ENCODE data around the gene GPRC5B.

Gene GPRC5B

DNA sequence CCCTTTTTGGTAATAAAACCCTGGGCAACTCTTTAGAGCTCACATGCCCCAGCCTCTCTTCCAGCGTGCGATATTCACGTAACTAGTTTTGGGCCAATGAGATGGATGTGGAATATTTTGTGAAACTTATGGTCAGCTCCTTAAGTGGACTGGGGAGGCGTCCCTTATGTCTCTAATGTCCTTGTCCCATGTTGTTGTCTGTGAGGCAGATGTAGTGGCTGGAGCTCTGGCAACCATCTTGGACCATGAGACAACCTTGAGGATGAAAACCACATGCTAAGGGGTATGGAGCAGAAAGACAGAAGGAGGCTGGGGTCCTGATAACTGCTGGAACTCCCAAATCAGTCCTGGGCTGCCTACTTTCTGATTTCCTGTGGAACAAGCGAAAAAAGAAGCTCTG, 31.4 kb upstream of the GPRC5B start:
- TF ChIP-seq, protein P1, sequence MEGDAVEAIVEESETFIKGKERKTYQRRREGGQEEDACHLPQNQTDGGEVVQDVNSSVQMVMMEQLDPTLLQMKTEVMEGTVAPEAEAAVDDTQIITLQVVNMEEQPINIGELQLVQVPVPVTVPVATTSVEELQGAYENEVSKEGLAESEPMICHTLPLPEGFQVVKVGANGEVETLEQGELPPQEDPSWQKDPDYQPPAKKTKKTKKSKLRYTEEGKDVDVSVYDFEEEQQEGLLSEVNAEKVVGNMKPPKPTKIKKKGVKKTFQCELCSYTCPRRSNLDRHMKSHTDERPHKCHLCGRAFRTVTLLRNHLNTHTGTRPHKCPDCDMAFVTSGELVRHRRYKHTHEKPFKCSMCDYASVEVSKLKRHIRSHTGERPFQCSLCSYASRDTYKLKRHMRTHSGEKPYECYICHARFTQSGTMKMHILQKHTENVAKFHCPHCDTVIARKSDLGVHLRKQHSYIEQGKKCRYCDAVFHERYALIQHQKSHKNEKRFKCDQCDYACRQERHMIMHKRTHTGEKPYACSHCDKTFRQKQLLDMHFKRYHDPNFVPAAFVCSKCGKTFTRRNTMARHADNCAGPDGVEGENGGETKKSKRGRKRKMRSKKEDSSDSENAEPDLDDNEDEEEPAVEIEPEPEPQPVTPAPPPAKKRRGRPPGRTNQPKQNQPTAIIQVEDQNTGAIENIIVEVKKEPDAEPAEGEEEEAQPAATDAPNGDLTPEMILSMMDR (IDR thresholded peaks at IDR 0.05) = no peak

- TF ChIP-seq, protein P1 (IDR thresholded peaks at IDR 0.05) = no peak
These were observed 30.2 kb upstream of the GPRC5B start for GRCh38 chr16:19914877-19915276.

- TF ChIP-seq, protein P1 (IDR thresholded peaks at IDR 0.05) = no peak
These were observed 28.6 kb upstream of the GPRC5B start for GRCh38 chr16:19913340-19913645.

- TF ChIP-seq, protein P1 (IDR thresholded peaks at IDR 0.05) = no peak
These were observed 28.0 kb upstream of the GPRC5B start for GRCh38 chr16:19912455-19913339.

- TF ChIP-seq, protein P1 (IDR thresholded peaks at IDR 0.05) = no peak
These were observed 27.3 kb upstream of the GPRC5B start for GRCh38 chr16:19911747-19912454.

- TF ChIP-seq, protein P1 (IDR thresholded peaks at IDR 0.05) = no peak
These were observed 26.6 kb upstream of the GPRC5B start for GRCh38 chr16:19911204-19911603.

DNA sequence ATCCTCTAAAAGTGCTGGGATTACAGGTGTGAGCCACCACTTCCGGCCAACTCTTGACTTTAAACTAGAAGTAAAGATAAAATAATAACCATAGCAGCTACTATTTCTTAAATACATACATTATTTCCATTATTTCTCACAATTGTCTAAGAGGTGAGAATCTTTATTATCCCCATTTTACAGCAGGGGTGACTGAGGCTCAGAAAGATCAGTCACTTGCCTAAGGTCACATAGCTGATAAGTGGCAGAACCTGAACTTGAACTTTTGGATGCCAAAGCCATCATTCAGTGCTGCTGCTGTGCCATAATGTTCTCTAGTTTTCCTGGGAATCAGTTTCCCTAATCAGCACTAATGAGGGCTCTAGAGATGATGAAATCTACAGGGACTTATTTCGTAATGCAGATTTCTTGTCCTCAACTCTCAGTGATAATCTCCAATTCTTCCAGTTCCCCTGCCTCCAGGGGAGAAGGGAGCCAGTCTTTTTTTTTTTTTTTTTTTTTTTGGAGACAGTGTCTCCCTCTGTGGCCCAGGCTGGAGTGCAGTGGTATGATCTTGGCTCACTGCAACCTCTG, 25.2 kb upstream of the GPRC5B start:
- TF ChIP-seq, protein P1 (IDR thresholded peaks at IDR 0.05) = no peak

All from LNCAP (cell line).